Fibroblast of peridontal ligament (primary cell): Measurements from ENCODE around the gene AFMID.
A peak's percentile ranks its signal among the peaks of the same experiment; 100 is the strongest.
"Not testable (repeated sequence)": the region's sequence is repeated elsewhere in the genome, so short reads cannot be mapped to it uniquely, and the experiment has no call there.

Experiments
- DNase-seq: peaks from one replicate; pipeline ENCODE4 v3.0.0-alpha.2; 2010; ENCODE audit errors: extremely low read depth

AFMID gene

GRCh38 chr17:78186692-78187595 is at the start of gene AFMID, which contains the start of gene TK1:
Gene AFMID (plus strand): TSS chr17:78187362. CDS start chr17:78187371, 9 bp downstream.
Gene TK1 (minus strand): TSS chr17:78187052. CDS start chr17:78186994, 58 bp downstream.
- peak; percentile 95 for DNase-seq

- DNase-seq = no peak
Observed at GRCh38 chr17:78137392-78138203, 49.6 kb upstream of the AFMID start.

GRCh38 chr17:78138204-78139060 is 48.7 kb upstream of the AFMID start:
- DNase-seq = no peak

- DNase-seq = not testable (repeated sequence)
Observed at GRCh38 chr17:78139861-78140168, 47.3 kb upstream of the AFMID start.

GRCh38 chr17:78140169-78141051 is 46.8 kb upstream of the AFMID start:
- DNase-seq = no peak

GRCh38 chr17:78141437-78142118 is 45.6 kb upstream of the AFMID start:
- no peak for DNase-seq

- no peak for DNase-seq
Observed at GRCh38 chr17:78142119-78142861, 44.9 kb upstream of the AFMID start.

GRCh38 chr17:78143214-78144146 is 43.7 kb upstream of the AFMID start:
- DNase-seq = no peak

GRCh38 chr17:78144147-78144719 is 42.9 kb upstream of the AFMID start:
- DNase-seq = peak; percentile 85

GRCh38 chr17:78144736-78145641 is 42.2 kb upstream of the AFMID start:
- no peak for DNase-seq

GRCh38 chr17:78146471-78146869 is 40.7 kb upstream of the AFMID start:
- DNase-seq = no peak

- no peak for DNase-seq
Observed at GRCh38 chr17:78146881-78147280, 40.3 kb upstream of the AFMID start.

GRCh38 chr17:78147315-78147998 is 39.7 kb upstream of the AFMID start:
- no peak for DNase-seq

- DNase-seq = no peak
Observed at GRCh38 chr17:78148286-78149016, 38.7 kb upstream of the AFMID start.

- no peak for DNase-seq
Observed at GRCh38 chr17:78151514-78152008, 35.6 kb upstream of the AFMID start.
